GM19438 (cell line): ENCODE measurements around the gene RAC3.

Experiments
- ATAC-seq: cut with Tn5 transposase; IDR thresholded peaks from one replicate; pipeline ENCODE4 v1.9.1; 2021; ENCODE audit warnings: low read depth; ENCODE audit not compliant: unreplicated experiment

The RAC3 gene

DNA sequence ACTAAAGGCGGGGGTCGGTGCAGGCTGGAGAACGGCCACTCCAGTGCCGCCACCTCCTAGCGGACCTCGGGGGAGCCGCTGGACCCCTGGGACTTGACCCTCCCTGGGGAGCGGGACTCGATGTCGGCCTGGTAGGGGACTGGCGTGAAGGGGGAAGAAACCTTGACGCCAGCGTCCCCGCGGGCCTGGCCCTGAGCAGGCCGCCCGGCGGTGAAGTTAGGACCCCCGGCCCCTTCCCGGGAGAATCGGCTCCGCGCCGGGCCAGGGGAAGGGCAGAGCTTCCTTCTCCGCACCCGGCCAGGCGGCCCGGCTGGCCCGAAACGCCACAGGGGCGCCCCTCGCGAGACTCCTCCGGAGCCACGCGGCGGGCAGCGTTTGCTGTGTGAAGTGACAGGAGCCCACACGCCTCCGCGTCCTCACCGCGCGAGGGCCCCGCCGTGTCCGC lies 33.7 kb downstream of the RAC3 start:
- peak; percentile 34 for ATAC-seq

DNA sequence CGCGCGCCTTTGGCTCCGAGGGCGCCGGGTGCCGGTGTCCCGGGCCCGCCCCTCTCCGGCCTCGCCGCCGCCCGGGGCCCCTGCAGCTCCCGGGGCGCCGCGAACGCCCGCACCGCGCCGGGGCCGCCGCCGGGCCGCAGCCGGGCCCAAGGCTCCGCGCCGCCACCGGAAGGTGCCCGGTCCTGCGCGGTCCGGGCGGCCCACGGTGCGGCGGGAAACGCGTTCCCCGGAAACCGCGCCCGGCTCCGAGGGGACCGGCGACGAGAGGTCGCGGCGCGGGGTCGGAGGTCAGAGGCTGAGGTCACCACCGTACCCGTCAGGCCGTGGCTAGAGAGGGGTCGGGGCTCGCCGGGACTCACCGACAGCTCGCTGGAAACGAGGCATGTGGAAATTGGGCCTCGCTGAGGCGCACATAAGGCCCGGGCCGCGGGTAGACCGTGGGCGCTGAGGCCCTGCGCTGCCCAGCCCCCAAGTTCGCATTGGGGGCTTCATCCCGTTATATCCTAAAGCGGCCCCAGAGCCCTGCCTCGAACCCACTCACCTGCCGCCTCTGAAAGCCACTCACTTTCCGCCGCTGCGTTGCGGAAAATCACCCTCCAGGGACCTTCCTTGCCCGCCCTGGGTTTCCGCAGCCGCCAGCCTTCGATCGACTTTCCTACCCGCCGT lies 34.3 kb downstream of the RAC3 start, which contains the start of gene DUS1L:
Gene DUS1L (minus strand): TSS at position 167 of the 666 bp plus-strand sequence. CDS start 745 bp downstream, outside the sequence.
- ATAC-seq: peak; percentile 57

- ATAC-seq: no peak
Measured at GRCh38 chr17:82070611-82071010, 39.1 kb downstream of the RAC3 start.

DNA sequence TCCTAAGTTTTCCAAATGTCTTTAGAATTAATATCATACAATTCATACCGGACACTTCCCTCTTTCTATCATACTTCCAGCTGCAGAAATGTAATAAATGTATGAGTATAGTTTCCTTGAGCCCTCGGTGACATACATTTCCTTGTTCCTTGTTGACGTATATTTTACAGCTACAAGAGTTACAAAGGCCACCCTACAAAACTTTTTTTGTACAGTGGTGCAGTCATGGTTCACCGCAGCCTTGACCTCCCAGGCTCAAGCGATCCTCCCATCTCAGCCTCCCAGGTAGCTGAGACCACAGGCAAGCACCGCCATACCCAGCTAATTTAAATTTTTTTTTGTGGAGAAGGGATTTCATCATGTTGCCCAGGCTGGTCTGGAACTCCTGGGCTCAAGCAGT lies 41.3 kb downstream of the RAC3 start:
- ATAC-seq: no peak

DNA sequence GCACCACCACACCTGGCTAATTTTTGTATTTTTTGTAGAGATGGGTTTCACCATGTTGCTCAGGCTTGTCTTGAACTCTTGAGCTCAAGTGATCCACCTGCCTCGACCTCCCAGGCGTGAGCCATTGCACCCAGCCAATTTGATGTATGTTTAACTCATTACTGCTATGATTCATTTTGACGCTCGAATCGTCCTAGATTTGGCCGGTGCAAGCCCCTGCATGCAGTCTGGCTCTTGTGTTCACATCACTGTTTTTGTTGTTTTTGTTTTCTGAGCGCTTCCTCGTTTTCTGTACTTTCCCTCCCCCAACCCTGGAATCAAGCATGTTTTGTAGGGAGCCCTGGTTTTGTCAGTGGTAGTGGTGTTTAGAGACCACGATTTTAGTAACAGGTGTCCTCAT lies 42.0 kb downstream of the RAC3 start:
- no peak for ATAC-seq

- no peak for ATAC-seq
Measured at GRCh38 chr17:82076018-82076784, 44.7 kb downstream of the RAC3 start.

- ATAC-seq: no peak
Measured at GRCh38 chr17:82076785-82077591, 45.5 kb downstream of the RAC3 start.

DNA sequence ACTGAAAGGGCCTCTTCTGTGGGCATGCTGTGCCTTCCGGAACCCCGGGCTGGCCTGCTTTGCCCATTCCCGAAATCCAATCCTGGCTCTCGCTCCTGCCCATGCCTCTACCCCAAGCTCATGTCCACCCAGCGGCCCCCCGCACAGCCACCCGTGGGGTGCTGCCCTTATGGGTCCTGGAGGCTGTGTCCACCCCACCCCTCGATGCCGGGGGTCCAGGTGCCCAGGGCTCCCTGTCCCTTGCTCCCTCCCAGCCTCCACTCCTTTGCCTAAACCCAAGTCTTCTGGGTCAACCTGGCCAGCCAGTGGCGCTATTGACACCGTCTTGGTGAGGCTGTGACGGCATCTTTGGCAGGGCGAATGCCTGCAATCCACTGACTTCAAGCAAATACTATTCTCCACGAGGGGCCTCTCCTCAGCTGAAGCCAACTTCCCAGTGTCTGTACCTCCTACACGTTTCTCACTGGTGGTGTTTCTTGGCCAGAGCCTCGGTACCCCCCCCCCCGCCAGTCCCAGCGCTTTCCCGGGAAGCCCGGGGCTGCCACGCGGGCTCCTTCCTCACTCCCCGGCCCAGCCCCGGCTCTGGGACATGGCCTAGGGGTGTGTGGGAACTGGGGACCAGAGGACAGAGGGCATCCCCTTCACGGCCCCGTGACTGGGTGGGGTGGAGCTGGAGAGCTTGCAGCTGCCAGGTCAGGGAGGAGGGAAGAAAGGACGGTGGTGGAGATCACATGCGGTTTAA lies 46.3 kb downstream of the RAC3 start:
- ATAC-seq: no peak

GRCh38 chr17:82078433-82078832 lies 47.0 kb downstream of the RAC3 start:
- no peak for ATAC-seq

DNA sequence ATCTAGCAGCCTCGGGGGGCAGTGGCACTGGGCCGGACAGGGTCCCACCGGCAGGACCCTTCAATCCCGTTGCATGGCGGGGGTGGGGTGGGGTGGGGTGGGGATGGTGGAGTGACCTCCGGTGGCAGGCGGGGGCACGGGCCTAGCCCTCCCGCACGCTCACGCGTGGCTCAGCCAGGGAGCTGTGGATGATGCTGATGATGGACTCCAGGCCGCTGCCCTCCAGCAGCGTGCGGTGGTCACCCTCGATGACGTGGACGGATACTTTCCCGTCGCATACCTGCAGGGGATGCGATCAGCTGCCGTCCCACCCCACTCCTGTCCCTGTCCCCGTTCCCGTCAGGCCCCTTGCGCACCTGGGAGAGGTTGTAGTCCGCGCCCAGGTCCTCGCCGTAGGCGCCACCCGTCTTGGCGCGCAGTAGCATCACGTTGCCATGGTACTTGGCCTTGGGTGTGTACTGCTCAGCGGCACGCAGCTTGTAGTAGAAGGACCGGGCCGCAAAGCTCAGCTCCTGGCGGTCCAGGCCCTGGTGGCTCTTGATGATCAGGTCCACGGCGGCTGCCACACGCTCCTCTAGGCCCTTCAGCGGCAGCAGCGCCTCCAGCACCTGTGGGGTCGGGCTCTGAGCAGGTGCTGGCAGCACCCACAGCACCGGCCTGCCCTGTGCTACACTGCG lies 47.7 kb downstream of the RAC3 start:
- no peak for ATAC-seq

- no peak for ATAC-seq
Measured at GRCh38 chr17:82080048-82080788, 48.7 kb downstream of the RAC3 start.

GRCh38 chr17:82080789-82081464 lies 49.4 kb downstream of the RAC3 start:
- no peak for ATAC-seq

GRCh38 chr17:82081546-82081945 lies 50.1 kb downstream of the RAC3 start:
- ATAC-seq: no peak

GRCh38 chr17:82081966-82082365 lies 50.5 kb downstream of the RAC3 start:
- ATAC-seq: no peak

- no peak for ATAC-seq
Measured at GRCh38 chr17:82082456-82082855, 51.0 kb downstream of the RAC3 start.

DNA sequence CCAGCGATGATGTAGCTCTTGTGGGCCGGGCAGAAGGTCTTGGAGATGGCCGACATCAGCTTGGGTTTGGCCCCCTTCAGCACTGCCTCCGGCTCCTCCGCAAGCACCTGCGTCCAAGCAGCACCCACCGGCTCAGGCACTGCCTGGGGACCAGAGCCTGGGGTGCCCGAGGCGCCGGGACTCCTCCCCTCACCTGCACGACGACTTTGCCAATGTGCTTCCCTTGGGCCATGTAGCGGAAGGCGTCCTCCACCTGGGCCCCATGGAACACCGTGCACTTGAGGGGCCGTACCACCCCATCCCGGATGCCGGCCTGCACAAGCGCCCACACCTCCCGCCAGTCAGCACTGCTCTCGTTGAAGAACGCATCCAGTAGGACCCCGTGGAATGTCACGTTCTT lies 51.5 kb downstream of the RAC3 start:
- ATAC-seq: no peak
